Mucosa of rectum (tissue), 2 donors: ENCODE measurements around the gene FBLL1.
A peak's percentile ranks its signal among the peaks of the same experiment; 100 is the strongest.

Experiments
- H3K27ac ChIP-seq, 2 donors: one replicate each; pipeline ENCODE4 v1.7.0; 2013; ENCODE audit warnings: inconsistent platforms in 2 of 2, low read depth in 2 of 2, low read length in 2 of 2
- H3K27me3 ChIP-seq, 2 donors: one replicate each; pipeline ENCODE4 v1.7.0; 2013; ENCODE audit warnings: low read length in 2 of 2; ENCODE audit not compliant: control insufficient read depth in 2 of 2, insufficient read depth in 2 of 2
- H3K36me3 ChIP-seq, 2 donors: one replicate each; pipeline ENCODE4 v1.7.0; 2013; ENCODE audit warnings: low read length in 2 of 2; ENCODE audit not compliant: control insufficient read depth in 2 of 2, insufficient read depth in 2 of 2
- H3K4me1 ChIP-seq, 2 donors: one replicate each; pipeline ENCODE4 v1.7.0; 2013; ENCODE audit warnings: low read length in 2 of 2, mild to moderate bottlenecking in 1 of 2; ENCODE audit not compliant: control insufficient read depth in 2 of 2, insufficient read depth in 2 of 2
- H3K4me3 ChIP-seq, 2 donors: one replicate each; pipeline ENCODE4 v1.7.0; 2013; ENCODE audit warnings: low read length in 2 of 2
- H3K9ac ChIP-seq, 2 donors: one replicate each; pipeline ENCODE4 v1.7.0; 2013; ENCODE audit warnings: low read length in 2 of 2, low read depth in 1 of 2, mild to moderate bottlenecking in 1 of 2
- H3K9me3 ChIP-seq, 2 donors: one replicate each; pipeline ENCODE4 v1.7.0; 2013; ENCODE audit warnings: low read length in 2 of 2; ENCODE audit not compliant: control insufficient read depth in 2 of 2
- donor health status: healthy.
- donor health status: Normal muscosa, but diverticular disease.

Gene FBLL1

GRCh38 chr5:168528521-168529373, at the start of gene FBLL1:
Gene FBLL1, plus strand, starts transcription at chr5:168529305. Its CDS starts 200 bp downstream, at chr5:168529505.
- no peaks in the 10 kb centered on the region for H3K4me1 ChIP-seq
- H3K27ac ChIP-seq = no peak within 1 kb of the TSS
- no peak within 1 kb of the TSS for H3K9ac ChIP-seq
- H3K4me3 ChIP-seq = peak within 1 kb of the TSS in 1 of 2 donors; percentile 52
- peaks cover 18 to 21% of the 10 kb centered on the region in 2 donors for H3K27me3 ChIP-seq
- no peaks in the 10 kb centered on the region for H3K36me3 ChIP-seq
- no peaks in the 10 kb centered on the region for H3K9me3 ChIP-seq

GRCh38 chr5:168480601-168481000, 48.5 kb upstream of the FBLL1 start:
- no peaks in the 10 kb centered on the region for H3K4me1 ChIP-seq
- H3K27me3 ChIP-seq = no peaks in the 10 kb centered on the region

DNA sequence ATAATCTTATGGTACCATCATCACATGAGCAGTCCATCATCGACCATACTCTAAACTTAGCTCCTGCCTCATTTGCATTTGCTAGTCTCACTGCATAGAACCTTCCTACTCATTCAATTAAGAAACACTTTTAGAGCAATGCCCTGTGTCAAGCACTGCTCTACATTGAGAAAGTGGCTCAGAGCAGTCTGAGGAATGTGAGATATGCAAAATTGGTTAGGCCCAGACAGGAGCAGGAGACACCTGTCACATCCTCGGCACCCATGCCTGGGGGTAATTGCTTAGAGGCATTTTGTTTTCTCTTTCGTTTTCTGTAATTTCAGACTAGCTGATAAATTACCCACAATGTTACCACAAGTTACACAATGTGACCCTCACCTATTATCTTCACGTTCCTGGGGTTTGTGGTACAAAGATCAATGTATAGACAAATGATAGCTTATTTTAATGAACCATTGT, 47.7 kb upstream of the FBLL1 start:
- Histone ChIP-seq H3K9ac (no peak overlapping the region), H3K4me1 (peaks cover 2 to 4% of the 10 kb centered on the region in 2 donors), H3K27me3 (no peaks in the 10 kb centered on the region), H3K4me3 (no peak overlapping the region), H3K27ac (no peak overlapping the region), H3K36me3 (no peaks in the 10 kb centered on the region), H3K9me3 (no peaks in the 10 kb centered on the region)

More at GRCh38 chr5:168480601-168481000, 48.5 kb upstream of the FBLL1 start:
- H3K36me3 ChIP-seq = no peaks in the 10 kb centered on the region
- no peaks in the 10 kb centered on the region for H3K9me3 ChIP-seq
- H3K9ac ChIP-seq = no peak overlapping the region
- no peak overlapping the region for H3K27ac ChIP-seq
- no peak overlapping the region for H3K4me3 ChIP-seq

- no peak overlapping the region for H3K4me3 ChIP-seq
- peaks cover 5 to 7% of the 10 kb centered on the region in 2 donors for H3K4me1 ChIP-seq
- no peaks in the 10 kb centered on the region for H3K36me3 ChIP-seq
- H3K27ac ChIP-seq = no peak overlapping the region
- H3K9me3 ChIP-seq = no peaks in the 10 kb centered on the region
- H3K9ac ChIP-seq = no peak overlapping the region
- H3K27me3 ChIP-seq = no peaks in the 10 kb centered on the region
Measured at GRCh38 chr5:168482361-168482760, 46.7 kb upstream of the FBLL1 start.

DNA sequence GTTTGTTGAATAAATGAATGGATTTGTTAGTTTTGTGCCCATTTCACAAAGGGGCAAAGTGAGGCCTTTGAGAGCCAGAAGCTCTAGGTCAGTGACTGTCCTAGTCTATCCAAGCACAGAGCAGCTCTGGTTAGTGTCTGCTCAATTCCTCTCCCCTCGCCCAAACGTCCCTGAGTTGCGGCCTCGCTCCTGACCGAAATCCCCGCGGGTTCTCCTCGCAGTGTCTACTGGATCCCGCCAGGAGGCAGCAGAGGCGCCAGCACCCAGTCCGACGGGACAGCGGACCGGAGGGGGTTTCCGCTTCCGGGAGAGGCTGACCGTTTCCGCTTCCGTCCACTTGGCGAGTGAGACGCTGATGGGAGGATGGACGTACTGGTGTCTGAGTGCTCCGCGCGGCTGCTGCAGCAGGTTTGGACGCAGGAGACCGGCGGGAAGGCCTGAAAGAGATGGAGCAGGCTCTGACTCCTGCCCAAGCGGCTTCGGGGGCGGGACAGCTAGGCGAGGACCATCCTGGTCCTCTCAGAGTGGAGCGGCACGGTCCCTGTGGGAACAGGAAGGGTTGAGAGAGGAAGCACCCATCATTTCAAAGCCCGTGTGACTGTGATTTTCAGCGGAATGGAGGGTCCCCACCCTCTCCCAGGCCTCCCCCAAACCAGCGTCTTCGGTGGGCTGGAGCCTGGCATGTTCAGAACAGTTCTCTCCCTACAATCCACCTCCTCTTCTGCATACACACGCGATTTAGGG, 42.8 kb upstream of the FBLL1 start, which contains the start of gene RARS1:
RARS1 (plus strand) TSS at position 336 of the 744 bp plus-strand sequence; CDS start at position 364, 28 bp downstream.
- H3K27me3 ChIP-seq = no peaks in the 10 kb centered on the region
- no peaks in the 10 kb centered on the region for H3K9me3 ChIP-seq
- peak within 1 kb of the TSS; percentile 96 to 99 for H3K4me3 ChIP-seq
- H3K9ac ChIP-seq = peak within 1 kb of the TSS; percentile 86 to 88
- H3K27ac ChIP-seq = peak within 1 kb of the TSS; percentile 62 to 77
- peaks cover 7% of the 10 kb centered on the region in 2 donors for H3K4me1 ChIP-seq
- peaks cover 26 to 28% of the 10 kb centered on the region in 2 donors for H3K36me3 ChIP-seq

- Histone ChIP-seq H3K36me3 (peaks cover 51 to 53% of the 10 kb centered on the region in 2 donors), H3K9me3 (no peaks in the 10 kb centered on the region), H3K27ac (no peak overlapping the region), H3K4me1 (peaks cover 7% of the 10 kb centered on the region in 2 donors), H3K9ac (no peak overlapping the region), H3K4me3 (no peak overlapping the region), H3K27me3 (no peaks in the 10 kb centered on the region)
Measured at GRCh38 chr5:168489059-168489458, 40.0 kb upstream of the FBLL1 start.

GRCh38 chr5:168494057-168494555, 35.0 kb upstream of the FBLL1 start:
- no peaks in the 10 kb centered on the region for H3K27me3 ChIP-seq
- H3K36me3 ChIP-seq = peaks cover 73 to 74% of the 10 kb centered on the region in 2 donors
- no peaks in the 10 kb centered on the region for H3K9me3 ChIP-seq
- H3K4me1 ChIP-seq = no peaks in the 10 kb centered on the region
- no peak overlapping the region for H3K9ac ChIP-seq
- no peak overlapping the region for H3K27ac ChIP-seq
- no peak overlapping the region for H3K4me3 ChIP-seq

GRCh38 chr5:168502563-168503237, 26.4 kb upstream of the FBLL1 start:
- no peak overlapping the region for H3K4me3 ChIP-seq
- no peaks in the 10 kb centered on the region for H3K4me1 ChIP-seq
- no peaks in the 10 kb centered on the region for H3K9me3 ChIP-seq
- H3K27me3 ChIP-seq = no peaks in the 10 kb centered on the region
- no peak overlapping the region for H3K27ac ChIP-seq
- H3K9ac ChIP-seq = no peak overlapping the region
- H3K36me3 ChIP-seq = peaks cover 41 to 47% of the 10 kb centered on the region in 2 donors

DNA sequence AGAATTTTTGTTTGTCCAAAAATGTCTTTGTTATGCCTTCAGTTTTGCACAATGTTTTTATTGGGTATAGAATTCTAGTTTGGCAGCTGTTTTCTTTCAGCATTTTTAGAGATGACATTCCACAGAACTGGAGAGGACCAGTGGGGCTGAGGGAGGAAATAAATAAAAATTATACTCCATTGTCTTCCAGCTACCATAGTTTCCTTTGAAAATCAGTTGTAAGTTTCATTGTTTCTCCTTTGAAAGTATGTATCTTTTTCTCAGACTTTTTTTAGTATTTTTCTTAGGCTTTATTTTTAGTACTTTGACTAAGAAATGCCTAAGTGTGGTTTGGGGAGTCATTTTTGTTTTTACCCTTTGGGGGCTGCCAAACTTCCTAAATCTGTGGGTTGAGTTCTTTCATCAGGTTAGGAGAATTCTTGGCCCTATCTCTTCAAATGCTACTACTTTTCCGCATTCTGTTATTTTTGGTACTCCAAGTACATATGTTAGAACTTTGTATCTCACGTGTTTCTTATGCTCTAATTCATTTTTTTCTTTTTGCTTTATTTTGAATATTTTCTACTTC, 15.2 kb upstream of the FBLL1 start:
- H3K4me1 ChIP-seq = no peaks in the 10 kb centered on the region
- no peaks in the 10 kb centered on the region for H3K9me3 ChIP-seq
- no peaks in the 10 kb centered on the region for H3K27me3 ChIP-seq
- H3K36me3 ChIP-seq = peaks cover 75 to 81% of the 10 kb centered on the region in 2 donors
- H3K9ac ChIP-seq = no peak overlapping the region
- no peak overlapping the region for H3K4me3 ChIP-seq
- no peak overlapping the region for H3K27ac ChIP-seq
